NCI-H446 (cell line): ENCODE data around the gene LTF.

ENCODE experiments used
- DNase-seq, 2 experiments: peaks; one replicate each; lab custom pipeline; 2025; lab: John Stamatoyannopoulos, UW

Gene LTF

GRCh38 chr3:46468753-46469600, 4.3 kb upstream of the LTF start:
- no peak for DNase-seq

GRCh38 chr3:46467562-46467961, 2.9 kb upstream of the LTF start:
- DNase-seq = no peak

DNA sequence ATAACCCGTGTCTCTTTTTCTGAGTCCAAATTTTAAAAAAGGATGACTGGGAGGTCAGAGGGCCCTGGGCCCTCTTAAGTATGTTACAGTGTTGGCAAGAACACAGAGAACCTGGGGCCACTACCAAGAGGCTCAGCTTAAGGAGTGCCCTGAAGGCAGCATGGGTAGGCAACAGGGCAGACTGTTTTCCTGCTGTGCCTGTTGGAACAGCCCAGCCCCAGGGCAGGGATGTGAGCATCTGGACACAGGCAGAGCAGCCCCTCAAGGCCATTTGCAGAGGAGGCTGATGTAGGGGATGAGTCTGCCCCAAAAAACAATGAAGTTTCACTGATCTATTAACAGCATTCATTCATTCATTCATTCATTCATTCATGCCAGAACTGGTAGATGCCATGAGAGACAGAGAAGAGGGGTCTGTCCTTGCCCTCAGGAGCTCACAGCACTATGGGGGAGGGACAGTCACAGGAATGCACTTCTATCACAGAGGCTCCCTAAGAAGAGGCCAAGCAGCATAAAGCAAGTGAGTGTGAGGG, 2.2 kb upstream of the LTF start:
- no peak for DNase-seq

GRCh38 chr3:46466273-46466672, 1.6 kb upstream of the LTF start:
- no peak for DNase-seq

- DNase-seq = no peak
Measured at GRCh38 chr3:46465196-46465520, 453 bp upstream of the LTF start.

GRCh38 chr3:46463868-46464241, 850 bp downstream of the LTF start:
- no peak for DNase-seq

- DNase-seq = no peak
Measured at GRCh38 chr3:46463120-46463867, 1.4 kb downstream of the LTF start.

GRCh38 chr3:46462511-46462910, 2.2 kb downstream of the LTF start:
- DNase-seq = no peak

GRCh38 chr3:46462111-46462510, 2.6 kb downstream of the LTF start:
- DNase-seq = no peak

- no peak for DNase-seq
Measured at GRCh38 chr3:46460051-46460450, 4.7 kb downstream of the LTF start.

- DNase-seq = no peak
Measured at GRCh38 chr3:46456118-46456517, 8.6 kb downstream of the LTF start.

DNA sequence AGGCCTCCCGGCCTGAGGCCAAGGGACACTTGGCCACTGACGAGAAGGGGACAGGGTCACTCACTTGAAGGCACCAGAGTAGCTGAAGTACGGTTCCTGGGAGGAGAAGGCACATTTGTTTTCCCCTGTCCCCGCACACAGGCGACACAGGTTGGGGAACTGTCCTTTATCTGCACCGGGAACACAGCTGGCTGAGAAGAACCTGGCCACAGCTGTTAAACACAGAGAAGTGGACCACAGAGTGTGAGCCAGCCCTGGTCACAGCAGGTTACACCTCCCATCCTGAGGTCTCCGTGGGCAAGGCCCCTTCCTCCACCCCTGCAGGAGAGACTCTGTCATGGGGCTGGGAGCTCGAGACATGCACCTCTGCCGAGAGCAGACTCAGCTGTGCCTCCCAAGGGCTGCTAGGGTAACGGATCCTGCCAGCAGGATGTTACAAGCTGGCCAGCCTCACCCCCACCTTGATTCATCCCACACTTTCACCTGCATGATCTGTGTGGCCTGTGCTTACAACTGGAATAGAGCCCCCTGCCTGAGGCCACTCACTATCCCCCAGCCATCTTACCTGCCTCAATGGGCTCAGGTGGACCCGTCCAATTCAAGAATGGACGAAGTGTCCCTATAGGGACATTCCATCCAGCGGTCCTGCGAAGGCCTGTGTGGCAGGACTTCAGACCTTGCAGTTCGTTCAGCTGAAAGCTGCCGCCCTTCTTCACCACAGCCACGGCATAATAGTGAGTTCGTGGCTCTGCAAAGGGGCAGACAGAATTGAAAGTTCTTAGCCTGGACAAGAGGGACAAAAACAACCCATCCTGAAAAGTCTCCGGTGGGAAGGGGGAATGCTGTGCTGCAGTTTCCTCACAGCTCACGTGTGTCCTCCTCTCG, 9.2 kb downstream of the LTF start:
- DNase-seq = no peak

DNA sequence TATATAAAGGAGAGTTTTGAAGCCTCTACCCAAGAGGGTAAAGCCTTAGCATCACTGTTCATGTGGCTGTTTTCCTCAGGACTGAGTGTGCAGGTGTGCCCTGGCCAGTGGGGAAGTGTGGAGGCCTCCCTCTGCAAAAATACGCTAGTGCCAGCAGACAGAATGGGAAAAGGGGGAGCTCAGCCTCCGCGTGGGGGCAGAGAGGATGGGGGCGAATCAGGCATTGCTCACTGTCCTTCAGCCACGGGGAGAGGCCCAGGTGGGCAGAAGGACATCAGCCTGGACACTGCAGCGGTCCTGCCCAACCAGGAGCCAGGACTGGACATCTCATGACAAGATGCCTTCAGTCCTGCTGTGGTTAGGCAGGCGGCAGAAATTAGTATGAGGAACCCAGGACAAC, 10.1 kb downstream of the LTF start:
- no peak for DNase-seq

- DNase-seq = no peak
Measured at GRCh38 chr3:46454209-46454595, 10.5 kb downstream of the LTF start.

- DNase-seq = no peak
Measured at GRCh38 chr3:46453526-46454208, 11.0 kb downstream of the LTF start.

GRCh38 chr3:46449755-46450552, 14.8 kb downstream of the LTF start:
- no peak for DNase-seq

- DNase-seq = no peak
Measured at GRCh38 chr3:46448721-46449120, 16.0 kb downstream of the LTF start.

GRCh38 chr3:46447228-46447985, 17.3 kb downstream of the LTF start:
- no peak for DNase-seq

DNA sequence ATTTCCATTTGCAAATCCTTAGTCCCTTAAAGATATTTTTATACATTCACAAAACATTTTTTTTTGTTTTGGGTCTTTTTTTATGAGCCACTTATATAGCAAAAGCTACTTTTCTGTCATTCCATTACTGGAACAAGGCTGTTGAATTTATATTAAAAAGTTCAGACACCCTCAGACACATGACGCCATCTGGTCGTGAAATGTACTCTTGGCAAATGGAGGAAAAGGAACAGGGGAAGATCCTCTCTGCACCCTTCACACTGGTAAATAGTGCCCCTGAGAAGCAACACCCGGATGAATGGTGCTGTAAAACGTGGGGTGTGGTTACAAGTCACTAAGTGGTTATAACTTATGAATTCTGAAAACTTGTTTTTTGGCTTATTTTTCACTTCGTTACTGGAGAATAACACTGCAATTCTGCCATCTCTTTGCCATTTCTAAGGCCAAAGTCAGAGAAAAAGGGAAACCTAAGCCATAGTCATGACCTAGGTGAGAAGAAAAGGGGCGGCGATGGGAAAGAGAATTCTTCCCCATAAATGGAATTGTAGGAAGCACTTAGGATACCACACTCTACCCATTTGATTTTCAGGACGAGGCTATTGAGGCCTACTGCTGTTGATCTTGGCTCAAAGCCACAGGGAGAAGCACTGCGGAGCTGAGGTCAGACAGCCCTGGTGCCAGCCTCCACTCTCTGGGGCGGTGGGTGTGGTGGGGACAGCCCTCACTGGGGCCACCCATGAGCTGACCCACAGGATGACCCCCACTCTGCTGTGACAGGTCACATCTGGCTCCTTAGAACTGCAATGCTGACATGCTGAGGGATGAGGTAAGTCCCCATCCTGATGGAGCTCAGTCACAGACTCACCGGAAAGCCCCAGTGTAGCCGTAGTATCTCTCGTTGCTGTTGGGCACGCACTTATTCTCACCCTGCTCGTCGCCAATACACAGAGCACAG, 21.9 kb downstream of the LTF start:
- peak in 1 of 2 experiments; percentile 44 for DNase-seq
